Measurements from ENCODE around the gene GRIN2D.
"Not testable (repeated sequence)": the region's sequence is repeated elsewhere in the genome, so short reads cannot be mapped to it uniquely, and the experiment has no call there.

Gene GRIN2D

DNA sequence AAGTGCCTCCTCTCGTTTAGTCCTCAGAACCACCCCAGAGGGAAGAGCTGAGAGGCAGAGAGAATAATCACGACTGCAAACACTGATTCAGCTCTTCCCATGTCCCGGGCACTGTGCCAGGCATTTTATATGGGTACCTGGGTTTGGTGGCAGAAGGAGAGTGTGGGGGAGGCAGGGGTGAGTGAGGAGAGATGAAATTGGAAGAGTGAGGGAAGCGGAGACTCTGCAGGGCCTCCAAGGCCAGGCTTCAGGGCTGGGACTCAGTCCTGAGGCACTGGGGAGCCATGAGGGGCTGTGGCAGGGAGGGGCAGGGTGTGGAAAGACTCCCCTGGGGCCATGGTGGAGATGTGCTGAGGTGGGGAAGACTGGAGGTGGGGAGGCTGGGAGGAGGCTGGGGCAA, 20.6 kb upstream of the GRIN2D start:
- no peak for DNase-seq

DNA sequence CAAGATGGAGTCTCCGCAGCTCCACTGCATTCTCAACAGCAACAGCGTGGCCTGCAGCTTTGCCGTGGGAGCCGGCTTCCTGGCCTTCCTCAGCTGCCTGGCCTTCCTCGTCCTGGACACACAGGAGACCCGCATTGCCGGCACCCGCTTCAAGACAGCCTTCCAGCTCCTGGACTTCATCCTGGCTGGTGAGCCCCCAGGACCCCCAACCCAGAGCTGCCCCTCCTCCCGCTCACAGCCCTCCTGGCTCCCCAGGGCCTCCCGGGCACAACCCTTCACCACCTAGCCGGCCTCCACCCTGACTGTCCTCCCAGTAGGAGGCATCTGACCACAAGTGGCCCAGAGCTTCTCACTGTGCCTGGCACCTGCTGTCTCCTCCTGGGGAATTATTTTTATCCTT, 19.9 kb upstream of the GRIN2D start:
- no peak for DNase-seq

DNA sequence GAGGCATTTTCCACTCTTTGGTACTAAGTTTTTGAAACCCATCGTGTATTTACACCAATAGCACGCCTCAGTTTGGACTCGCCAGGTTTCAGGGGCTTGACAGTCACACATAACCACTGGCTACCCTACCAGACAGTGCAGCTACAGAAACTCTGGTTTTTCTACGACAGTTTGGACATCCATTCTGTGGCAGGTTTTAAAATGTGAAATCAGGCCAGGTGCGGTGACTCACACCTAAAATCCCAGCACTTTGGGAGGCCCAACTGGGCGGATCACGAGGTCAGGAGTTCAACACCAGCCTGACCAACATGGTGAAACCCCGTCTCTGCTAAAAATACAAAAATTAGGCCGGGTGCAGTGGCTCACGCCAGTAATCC, 15.3 kb upstream of the GRIN2D start:
- DNase-seq = no peak

DNA sequence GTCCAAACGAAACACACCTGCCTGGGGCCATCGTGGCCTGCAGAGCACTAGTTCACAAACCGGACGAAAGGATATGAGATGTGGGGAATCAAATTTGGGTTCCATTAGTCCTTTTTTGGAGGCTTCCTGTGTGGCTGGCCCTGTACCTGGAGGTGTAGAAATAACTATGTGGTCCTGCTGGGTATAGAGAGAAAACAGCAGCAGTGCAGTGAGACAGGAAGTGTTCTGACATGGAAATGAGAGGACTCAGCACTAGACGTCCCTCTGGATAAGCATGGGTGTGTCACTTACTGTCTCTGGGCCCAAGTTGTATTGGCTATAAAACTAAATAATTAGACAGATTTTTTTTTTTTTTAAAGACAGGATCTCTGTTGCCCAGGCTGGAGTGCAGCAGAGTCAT, 14.4 kb upstream of the GRIN2D start:
- DNase-seq = no peak

DNA sequence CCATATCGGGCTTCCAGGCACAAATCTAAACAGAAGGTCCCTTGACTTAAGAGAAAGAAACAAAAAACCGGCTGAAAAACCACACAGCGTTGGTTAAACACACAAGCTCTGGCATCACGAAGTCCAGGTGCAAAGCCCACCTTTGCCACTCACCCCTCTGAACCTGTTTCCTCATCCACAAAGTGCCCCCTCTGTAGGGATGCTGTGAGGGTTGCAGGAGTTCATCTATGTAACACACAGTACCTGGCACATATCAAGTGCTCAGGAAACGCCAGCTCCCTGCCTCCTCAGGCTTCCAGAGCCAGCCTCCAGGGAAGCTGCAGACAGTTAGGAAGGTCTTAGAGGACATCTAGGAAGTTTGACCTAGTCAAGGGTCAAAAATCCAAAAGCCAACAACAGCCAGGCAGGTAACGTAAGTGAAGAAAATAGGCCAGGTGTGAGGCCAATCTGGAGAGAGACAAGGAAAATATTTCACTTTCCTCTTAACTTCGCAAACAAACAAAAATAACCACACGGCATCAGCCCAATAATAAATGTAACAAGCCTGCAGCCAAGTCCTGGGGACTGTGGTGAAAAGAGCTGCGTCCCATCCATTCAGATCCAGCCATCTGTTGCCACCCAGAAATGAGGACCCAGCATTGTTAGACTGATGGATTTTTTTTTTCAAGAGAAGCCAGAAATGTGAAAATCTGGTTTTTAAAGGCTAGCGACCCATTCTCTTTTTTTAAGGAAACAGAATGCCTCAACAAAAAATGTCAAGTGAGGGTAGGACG, 12.1 kb upstream of the GRIN2D start:
- no peak for DNase-seq

DNA sequence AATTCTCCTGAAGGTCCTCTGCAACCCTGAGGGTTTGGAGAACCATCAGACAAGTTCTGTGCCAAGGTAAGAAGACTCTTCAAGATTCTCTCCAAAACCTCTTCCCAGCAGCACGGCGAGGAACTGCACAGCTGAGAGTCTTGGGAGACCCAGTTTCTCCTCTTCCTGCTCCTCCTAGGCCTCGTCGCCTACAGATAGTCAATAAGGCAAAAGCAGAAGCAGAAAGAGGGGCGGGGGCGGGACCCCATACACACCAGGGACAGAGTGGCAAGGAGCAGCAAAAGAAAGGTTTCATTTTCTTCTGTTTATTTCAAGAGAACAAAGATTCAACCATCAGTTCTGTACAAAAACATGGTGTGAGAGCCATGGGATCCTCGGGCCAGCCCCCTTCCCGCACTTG, 11.2 kb upstream of the GRIN2D start:
- no peak for DNase-seq

DNA sequence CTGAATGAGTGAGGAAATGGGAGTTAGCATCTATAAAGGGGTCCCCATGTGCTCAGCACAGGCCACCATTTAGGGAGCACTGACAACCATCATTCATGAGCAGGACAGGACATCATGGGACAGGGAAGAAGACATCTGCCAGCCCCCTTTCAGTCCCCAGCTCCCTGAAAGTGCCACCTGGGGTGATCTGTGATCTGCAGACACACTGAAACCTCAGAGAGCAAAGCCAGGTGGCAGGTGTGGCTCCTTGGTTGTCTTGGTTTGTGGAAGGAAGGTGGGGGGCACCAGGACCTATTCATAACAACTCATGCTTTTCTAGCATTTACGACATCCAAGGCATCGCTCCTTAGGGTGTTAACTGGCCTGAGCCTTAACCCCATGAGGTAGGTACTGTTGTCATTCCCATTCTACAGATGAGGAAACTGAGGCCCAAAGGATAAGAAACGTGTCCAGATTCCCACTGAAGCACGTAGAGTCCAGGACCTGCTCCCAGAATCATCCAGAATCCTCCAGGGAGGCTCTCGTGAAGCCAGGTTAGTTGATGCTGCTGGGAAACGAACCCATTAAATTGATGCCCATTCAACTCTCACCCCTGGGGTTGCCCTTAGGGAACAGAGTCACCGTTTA, 7.9 kb upstream of the GRIN2D start:
- no peak for DNase-seq

DNA sequence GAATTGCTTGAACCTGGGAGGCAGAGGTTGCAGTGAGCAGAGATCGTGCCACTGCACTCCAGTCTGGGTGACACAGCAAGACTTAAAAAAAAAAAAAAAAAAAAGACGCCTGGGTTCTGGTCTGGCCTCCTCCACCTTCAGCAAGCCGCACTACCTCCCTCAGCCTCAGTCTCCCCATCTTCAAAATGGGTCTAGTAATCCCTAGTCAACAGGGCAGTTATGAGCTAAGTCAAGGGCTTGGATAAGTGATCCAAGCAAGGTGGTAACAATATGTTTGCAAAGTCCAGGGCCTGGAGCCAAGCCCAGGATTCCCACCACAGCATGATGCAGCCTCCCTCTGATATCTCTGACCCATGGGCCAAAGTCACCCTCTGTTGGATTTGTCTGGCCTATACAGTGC, 6.5 kb upstream of the GRIN2D start:
- DNase-seq = no peak

DNA sequence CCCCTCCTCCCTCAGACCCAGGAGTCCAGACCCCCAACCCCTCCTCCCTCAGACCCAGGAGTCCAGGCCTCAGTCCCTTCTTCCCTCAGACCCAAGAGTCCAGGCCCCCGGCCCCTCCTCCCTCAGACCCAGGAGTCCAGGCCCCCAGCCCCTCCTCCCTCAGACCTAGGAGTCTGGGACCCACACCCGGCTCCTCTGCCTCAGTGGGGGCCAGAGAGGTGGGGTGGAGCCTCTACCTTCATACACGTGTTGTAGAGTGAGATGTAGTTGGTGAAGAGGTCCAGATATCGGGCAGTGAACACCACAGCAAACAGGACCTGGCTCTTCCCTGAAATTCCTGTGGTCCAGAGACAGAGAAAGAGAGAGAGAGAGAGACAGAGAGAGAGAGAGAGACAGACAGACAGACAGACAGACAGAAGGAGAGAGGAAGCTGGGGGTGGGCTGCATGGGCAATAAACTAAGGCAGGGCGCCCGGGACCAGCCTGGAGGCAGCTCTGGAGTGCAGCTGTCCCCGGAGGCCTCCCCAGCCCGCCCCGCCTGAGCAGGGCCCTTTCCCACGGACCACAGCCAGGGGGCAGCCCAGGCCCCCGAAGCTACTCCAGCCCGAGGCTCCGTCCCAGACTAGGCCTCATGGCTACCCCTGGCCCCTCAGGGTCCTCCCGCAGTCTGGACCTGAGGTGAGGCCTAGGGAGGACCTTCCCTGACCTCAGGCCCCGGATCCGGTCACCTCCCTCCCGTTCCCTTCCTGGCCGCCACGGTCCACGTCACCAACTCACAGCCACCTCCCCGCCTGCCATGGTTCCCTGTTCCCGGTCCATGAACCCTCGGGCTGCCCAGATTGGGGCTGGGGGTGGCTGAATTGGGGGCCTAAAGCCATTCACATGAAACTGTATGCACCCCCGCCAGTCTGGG, 3.0 kb upstream of the GRIN2D start:
- DNase-seq = peak; percentile 65

DNA sequence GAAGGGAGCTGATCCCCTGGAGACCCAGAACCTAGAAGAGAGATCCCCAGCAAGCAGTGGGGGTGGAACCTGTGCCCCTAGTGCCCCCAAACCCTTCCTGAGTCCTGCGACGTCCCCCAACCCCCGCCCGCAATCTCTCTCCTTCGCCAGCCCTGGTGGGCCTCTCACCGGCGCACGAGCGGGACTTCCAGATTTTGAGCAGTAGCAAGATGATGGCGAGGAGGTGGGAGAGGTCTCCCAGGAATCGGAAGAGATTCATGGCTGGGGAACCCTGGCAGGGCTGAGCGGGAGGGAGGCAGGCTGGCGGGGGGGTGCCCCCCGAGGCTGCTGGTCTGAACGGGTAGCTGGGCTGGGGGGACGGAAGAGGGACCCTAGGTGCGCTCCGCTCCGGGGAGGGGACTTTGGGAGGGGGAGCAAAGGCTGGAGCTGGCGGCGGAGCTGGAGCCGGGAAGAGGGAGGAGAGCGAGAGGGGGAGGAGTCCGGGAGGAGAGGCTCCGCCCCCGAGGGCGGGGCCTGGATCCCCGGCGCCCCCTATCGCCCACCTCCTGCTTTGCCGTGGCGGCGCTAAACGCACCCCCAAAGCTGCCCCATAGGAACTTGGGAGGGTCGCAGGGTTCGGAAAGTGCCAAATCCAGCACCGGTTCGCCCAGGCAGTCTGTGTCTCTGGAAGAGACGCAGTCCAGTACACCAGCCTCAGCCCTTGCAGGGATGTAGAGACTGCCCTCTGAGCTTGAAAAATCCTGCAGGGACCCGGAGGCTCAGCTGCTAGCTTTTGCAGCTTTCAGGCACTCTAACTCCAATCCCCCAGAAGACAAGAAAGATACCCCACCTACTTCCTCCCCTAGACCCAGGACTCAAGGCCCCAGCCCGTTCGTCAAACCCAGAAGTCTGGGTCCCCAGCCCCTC, 2.1 kb upstream of the GRIN2D start, which contains the start of gene KDELR1:
Gene KDELR1 (minus strand): TSS at position 452 of the 906 bp plus-strand sequence. CDS start 193 bp downstream, at position 259.
- peak; percentile 61 for DNase-seq

DNA sequence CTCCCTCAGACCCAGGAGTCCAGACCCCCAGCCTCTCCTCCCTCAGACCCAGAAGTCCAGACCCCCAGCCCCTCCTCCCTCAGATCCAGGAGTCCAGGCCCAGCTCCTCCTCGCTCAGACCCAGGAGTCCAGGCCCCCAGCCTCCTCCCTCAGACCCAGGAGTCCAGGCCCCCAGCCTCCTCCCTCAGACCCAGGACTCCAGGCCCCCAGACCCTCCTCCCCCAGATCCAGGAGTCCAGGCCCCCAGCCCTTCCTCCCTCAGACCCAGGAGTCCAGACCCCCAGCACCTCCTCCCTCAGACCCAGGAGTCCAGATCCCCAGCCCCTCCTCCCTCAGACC, 1.5 kb upstream of the GRIN2D start:
- not testable (repeated sequence) for DNase-seq

DNA sequence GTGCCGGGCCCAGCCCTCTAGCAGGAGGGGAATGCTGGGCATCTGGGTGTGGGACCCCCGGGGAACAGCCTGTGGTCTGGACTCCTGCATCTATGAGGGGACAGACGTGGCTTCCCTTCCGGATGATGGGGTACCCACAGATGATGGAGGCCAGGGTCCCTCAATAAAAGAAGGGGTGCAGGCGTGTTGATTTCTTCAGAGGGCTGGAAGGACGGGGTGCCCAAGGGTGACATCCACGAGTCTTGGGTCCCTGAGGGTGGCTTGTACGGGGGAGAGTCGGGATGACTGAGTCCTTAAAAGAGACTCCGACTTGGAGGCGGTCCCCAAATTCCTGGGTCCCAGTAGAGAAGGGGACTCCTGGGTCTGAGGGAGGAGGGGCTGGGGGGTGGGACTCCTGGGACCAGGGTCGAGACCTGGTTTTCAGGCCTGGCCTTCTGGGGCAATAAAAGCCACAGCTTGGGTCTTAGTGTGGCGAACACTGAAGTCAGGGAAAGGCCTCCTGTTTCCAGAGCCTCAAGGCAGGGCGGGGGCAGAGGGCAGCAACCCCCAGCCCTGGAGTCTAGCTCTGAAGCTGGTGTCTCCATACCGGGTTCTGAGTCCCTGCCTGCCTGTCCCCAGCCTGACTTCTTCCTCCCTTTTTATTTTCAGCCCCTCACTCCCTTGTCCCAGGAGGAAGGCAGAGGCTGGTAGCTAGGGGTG, 459 bp upstream of the GRIN2D start:
- no peak for DNase-seq

DNA sequence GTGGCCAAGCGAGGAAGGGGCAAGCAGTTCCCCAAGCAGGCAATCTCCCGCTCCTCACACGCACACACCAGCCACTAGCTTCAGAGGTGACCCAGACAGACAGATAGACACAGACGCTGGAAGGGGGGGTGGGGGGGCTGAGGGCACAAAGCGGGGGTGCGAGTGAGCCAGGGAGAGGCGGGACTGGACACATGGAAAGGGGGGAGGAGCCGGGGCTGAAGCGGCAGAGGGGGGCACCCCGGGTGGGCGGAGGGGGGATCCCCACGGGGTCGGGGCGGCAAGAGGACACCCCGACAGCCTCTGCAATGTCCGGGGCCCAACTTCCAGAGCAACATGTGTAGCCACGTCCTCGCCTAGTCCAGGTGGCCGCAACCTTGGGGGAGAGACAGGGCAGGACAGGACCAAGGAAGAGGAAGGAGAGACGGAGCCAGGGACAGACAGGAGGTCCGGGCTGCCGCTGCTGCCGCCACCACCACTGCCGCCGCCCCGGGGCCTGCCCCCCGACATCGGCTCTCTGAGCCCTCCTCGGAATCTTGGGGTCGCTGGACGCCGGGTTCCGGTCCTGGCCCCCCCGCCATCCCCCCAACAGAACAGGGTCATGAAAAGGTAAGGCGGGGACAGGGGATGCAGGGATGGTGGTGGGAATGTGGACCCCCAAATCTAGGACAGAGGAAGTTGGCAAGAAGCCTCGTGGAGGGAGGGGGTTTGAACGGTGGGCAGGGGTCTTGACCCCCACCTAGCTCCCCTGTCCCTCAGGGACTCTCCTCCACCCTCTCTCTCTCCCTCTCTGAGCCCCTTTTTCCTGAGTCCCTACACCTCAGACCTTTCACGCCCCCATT, 1.1 kb downstream of the GRIN2D start:
- DNase-seq = no peak

DNA sequence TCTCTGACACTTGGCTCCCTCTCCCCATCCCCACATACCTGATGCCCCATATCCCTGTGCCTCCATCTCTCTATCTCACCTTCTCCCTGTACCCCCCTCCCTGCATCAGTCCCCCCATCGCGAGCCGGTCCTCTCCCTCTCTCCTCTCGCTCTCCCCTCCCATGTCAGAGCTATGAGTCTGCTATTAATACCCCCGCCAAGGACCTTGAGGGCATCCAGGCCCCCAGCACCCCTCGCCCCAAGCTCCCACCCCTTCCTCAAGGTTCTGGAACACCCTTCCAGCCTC, 1.6 kb downstream of the GRIN2D start:
- DNase-seq = no peak

DNA sequence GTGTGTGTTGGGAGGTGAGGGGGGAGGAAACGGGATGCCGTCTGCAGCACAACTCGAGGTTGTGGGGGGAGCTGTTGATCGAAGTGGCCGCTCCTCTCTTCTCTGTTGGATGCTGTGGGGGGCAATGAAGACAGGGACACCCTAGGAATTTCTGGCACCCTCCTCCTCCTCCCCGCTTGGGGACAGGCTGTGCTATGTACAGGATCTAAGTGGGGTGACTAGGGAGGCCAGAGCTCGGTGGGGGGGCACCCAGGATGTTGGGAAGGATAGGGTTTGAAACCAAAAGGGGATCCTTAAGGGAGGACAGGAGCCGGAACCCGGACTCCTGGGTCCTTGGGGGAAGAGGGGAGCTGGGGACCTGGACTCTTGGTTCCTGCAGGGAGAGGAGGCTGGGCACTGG, 2.0 kb downstream of the GRIN2D start:
- DNase-seq = no peak

DNA sequence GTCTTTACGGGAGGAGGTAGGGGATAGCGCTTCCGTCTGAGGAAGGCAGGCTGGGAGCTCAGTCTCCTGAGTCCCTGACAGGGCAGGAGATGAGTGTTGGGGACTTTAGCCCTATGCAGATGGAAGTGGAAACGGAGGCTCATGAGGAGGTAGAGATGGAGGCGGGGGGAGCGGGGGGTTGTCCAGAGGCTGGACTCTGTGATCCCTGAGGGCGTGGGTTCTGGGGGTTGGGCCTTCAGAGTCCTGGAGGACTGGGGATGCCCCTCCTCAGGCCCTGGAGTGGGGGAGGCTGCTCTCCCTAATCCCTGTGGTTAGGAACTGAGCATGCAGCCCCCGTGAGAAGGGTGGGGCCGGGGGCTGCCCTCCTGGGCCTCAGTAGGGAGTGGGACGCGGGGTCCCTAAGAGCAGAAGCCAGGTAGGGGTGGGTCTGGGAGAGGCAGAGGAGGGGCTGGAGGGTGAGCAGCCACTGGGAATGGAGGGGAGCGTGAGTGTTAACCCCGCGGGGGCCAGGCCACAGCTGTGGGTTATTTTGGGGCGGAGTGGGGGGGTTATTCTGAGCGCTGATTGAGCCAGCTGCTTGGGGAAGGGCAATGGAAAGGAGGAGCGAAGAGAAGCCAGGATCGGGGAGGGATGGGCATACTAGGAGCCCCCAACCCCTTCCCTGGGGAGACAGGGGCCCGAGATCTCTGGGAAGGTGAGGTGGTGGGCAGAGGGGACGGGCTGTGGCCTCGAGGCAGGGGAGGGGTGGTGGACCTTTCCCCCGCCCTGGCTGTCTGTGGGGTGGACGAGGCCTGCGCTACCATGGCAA, 2.8 kb downstream of the GRIN2D start:
- DNase-seq = no peak

DNA sequence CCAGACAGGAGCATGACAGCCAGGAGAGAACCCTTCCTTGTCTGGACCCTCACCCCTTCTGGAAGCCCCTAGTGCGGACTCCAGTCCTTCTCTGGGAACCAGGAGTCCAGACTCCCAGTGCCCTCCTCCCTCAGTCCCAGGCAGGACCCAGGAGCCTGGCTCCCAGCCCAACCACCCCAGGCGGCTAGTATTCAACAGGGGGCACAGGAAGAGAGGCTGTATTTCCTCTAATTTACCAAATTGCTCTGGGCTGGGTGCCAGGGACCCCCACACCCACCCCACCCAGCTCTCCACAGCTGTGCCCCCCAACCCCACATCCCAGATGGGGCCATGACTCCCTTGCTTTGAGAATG, 3.3 kb downstream of the GRIN2D start:
- no peak for DNase-seq

DNA sequence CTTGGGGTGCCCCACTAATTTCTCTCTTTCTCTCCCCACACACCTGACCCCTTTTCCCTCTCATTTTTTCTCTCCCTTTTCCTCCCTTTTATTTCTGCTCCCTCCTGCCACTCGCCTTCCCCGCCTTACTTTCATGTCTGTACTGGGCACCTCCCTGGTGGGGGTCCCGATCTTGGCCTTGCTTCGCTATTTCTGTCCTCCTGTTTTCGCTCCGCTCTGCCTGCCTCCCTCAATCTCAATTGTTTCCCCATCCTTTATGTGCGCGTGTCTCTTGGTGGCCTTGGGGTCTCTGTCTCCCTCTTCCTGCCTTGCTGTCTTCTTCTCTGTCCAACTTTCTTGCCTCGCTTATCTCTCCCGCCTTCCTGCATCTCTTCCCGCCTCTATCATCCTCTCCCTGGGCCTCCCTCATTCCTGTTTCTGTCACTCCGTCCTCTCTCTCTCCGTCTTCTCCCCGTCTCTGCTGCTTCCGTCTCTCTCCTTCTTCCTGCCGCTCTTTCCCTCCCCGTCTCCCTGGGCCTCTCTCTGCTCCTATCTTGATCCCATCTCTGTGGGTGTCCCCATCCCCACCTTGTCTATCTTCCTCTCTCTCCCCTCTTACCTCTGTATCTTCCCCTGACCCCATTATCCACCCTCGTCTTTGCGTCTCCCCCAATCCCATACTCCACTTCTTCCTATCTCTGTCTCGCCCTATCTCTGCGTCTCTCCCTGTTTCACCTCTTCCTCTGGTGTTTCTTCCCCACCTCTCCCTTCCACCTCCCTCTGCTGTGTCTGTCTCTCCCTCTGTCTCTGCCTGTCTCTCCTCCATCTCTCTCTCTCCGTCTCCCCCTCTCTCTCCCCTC, 4.0 kb downstream of the GRIN2D start:
- DNase-seq = no peak

DNA sequence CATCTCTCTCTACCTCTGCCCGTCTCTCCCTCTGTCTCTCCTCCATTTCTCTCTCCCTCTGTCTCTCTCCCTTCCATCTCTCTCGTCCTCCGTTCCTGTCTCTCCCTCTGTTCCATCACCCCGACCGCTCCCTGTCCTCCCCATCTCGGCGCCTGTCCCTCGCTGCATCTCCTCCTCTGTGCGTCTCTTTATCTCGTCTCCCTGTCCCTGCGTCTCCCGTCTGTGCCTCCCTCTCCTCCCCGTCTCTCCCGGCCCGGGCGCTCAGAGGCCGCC, 4.6 kb downstream of the GRIN2D start:
- DNase-seq = no peak
